GM23338 (cell line): ENCODE data around the gene STON2. TPM values are rescaled to one million over a fixed set of nuclear protein-coding genes. Genes with fewer than 3 reads are reported as not detected.

ENCODE experiments used
- ATAC-seq: fragments of 200-7000 bp; cut with Tn5 transposase; 3 replicates; pipeline ENCODE4 v1.9.1; 2020
- DNase-seq: peaks from one replicate; pipeline ENCODE4 v3.0.0-alpha.2; 2015; ENCODE audit warnings: low spot score
- H2AFZ ChIP-seq: fragments of 200-600 bp; sonication (generic); 2 replicates; pipeline ENCODE4 v1.8.0; 2016; ENCODE audit warnings: antibody characterized with exemption, mild to moderate bottlenecking, moderate library complexity
- H3F3A ChIP-seq: fragments of 200-600 bp; sonication (generic); replicated peaks from 2 replicates; pipeline ENCODE4 v1.8.0; 2017; ENCODE audit warnings: antibody characterized with exemption, mixed run types, low read depth
- H3K27ac ChIP-seq: fragments of 200-600 bp; sonication (generic); 2 replicates; pipeline ENCODE4 v1.6.1; 2016; ENCODE audit warnings: low read depth
- H3K27me3 ChIP-seq: fragments of 200-600 bp; sonication (generic); 2 replicates; pipeline ENCODE4 v1.8.0; 2016; ENCODE audit warnings: mild to moderate bottlenecking, mixed run types, moderate library complexity; ENCODE audit not compliant: insufficient read depth
- H3K36me3 ChIP-seq: fragments of 200-600 bp; sonication (generic); 2 replicates; pipeline ENCODE4 v1.8.0; 2016; ENCODE audit warnings: mild to moderate bottlenecking; ENCODE audit not compliant: insufficient read depth
- H3K4me1 ChIP-seq: fragments of 200-600 bp; sonication (generic); 2 replicates; pipeline ENCODE4 v1.8.0; 2016; ENCODE audit warnings: mild to moderate bottlenecking, moderate library complexity; ENCODE audit not compliant: insufficient read depth
- H3K4me2 ChIP-seq: fragments of 200-600 bp; sonication (generic); 2 replicates; pipeline ENCODE4 v1.7.1; 2017; ENCODE audit warnings: mixed run types
- H3K4me3 ChIP-seq: fragments of 200-600 bp; sonication (generic); 2 replicates; pipeline ENCODE4 v1.6.1; 2016; ENCODE audit warnings: mixed run types
- H3K79me2 ChIP-seq: fragments of 200-600 bp; sonication (generic); replicated peaks from 2 replicates; pipeline ENCODE4 v1.8.0; 2017; ENCODE audit warnings: mild to moderate bottlenecking; ENCODE audit not compliant: insufficient read depth
- H3K9me2 ChIP-seq: fragments of 200-600 bp; sonication (generic); 2 replicates; pipeline ENCODE4 v1.8.0; 2017; ENCODE audit not compliant: insufficient read depth
- H4K20me1 ChIP-seq: fragments of 200-600 bp; sonication (generic); replicated peaks from 2 replicates; pipeline ENCODE4 v1.8.0; 2017; ENCODE audit warnings: mild to moderate bottlenecking; ENCODE audit not compliant: insufficient read depth
- H3K27ac Mint-ChIP-seq: 2 replicates; pipeline ENCODE4 v1.8.0; 2020; ENCODE audit warnings: inconsistent platforms, mild to moderate bottlenecking, moderate library complexity, mixed read lengths
- H3K27me3 Mint-ChIP-seq: 3 replicates; pipeline ENCODE4 v1.8.0; 2022; ENCODE audit warnings: low read depth, mild to moderate bottlenecking, moderate library complexity, mixed read lengths, inconsistent platforms; ENCODE audit not compliant: insufficient read depth, poor library complexity
- H3K36me3 Mint-ChIP-seq: 3 replicates; pipeline ENCODE4 v1.8.0; 2021; ENCODE audit warnings: low read depth, mild to moderate bottlenecking, inconsistent platforms, moderate library complexity, mixed read lengths
- H3K4me1 Mint-ChIP-seq: 3 replicates; pipeline ENCODE4 v1.8.0; 2020; ENCODE audit warnings: mild to moderate bottlenecking, inconsistent platforms, mixed read lengths
- H3K4me3 Mint-ChIP-seq: 3 replicates; pipeline ENCODE4 v1.8.0; 2021; ENCODE audit warnings: moderate library complexity, mild to moderate bottlenecking, inconsistent platforms, mixed read lengths
- H3K9me3 Mint-ChIP-seq: 3 replicates; pipeline ENCODE4 v1.8.0; 2020; ENCODE audit warnings: moderate library complexity, mild to moderate bottlenecking, inconsistent platforms, mixed read lengths
- CREB1 ChIP-seq: fragments of 250-450 bp; sonication (Bioruptor Pico); IDR thresholded peaks from 2 replicates; pipeline ENCODE4 v1.5.0; 2020; ENCODE audit warnings: low read depth, mild to moderate bottlenecking, moderate library complexity
- EZH2 ChIP-seq: fragments of 200-600 bp; sonication (generic); IDR thresholded peaks from one replicate; pipeline ENCODE4 v1.8.0; 2017; ENCODE audit warnings: antibody characterized with exemption, mild to moderate bottlenecking, low read depth; ENCODE audit not compliant: unreplicated experiment
- EZH2phosphoT487 ChIP-seq: fragments of 200-600 bp; sonication (generic); IDR thresholded peaks from one replicate; pipeline ENCODE4 v1.8.1; 2018; ENCODE audit warnings: antibody characterized with exemption; ENCODE audit not compliant: unreplicated experiment
- JUNB ChIP-seq: IDR thresholded peaks from one replicate; pipeline ENCODE4 v1.6.1; 2016; ENCODE audit warnings: antibody characterized with exemption; ENCODE audit not compliant: unreplicated experiment
- NANOG ChIP-seq: IDR thresholded peaks from 2 replicates; pipeline ENCODE4 v1.6.1; 2016; ENCODE audit warnings: antibody characterized with exemption, borderline replicate concordance
- POLR2AphosphoS5 ChIP-seq: IDR thresholded peaks from 2 replicates; pipeline ENCODE4 v1.6.1; 2016; ENCODE audit warnings: antibody characterized with exemption, low read depth
- STAT1 ChIP-seq: IDR thresholded peaks from one replicate; pipeline ENCODE4 v1.6.1; 2016; ENCODE audit warnings: antibody characterized with exemption; ENCODE audit not compliant: unreplicated experiment
- ZNF114 ChIP-seq: fragments of 250-450 bp; sonication (Bioruptor Pico); IDR thresholded peaks from 2 replicates; pipeline ENCODE4 v1.5.0; 2020; ENCODE audit warnings: mild to moderate bottlenecking, moderate library complexity
- ZNF331 ChIP-seq: fragments of 250-450 bp; sonication (Bioruptor Pico); IDR thresholded peaks from 2 replicates; pipeline ENCODE4 v1.5.0; 2020; ENCODE audit warnings: low read depth, mild to moderate bottlenecking, moderate library complexity
- polyA plus RNA-seq: library from polyadenylated mRNA; unstranded; fragments of >200 nt; fragmentation: Nextera tagmentation; extraction: Ambion mirVana; gene quantifications from 2 replicates; pipeline ENCODE4 v1.2.1, GENCODE V29; 2016
- total RNA-seq: library from RNA; depleted of rRNA; stranded (reverse); fragments of >200 nt; shearing (Covaris generic); gene quantifications from 2 replicates; pipeline ENCODE4 v1.2.3, GENCODE V29; 2014
- TF ChIP-seq, protein P1 (sequence below): fragments of 250-450 bp; sonication (Bioruptor Pico); IDR thresholded peaks from 2 replicates; pipeline ENCODE4 v1.5.0; 2020; ENCODE audit warnings: mild to moderate bottlenecking, moderate library complexity
- TF ChIP-seq, protein P2 (sequence below), 2 experiments: fragments of 200-600 bp in 1 of 2; sonication (generic) in 1 of 2; conservative IDR thresholded peaks; 2 replicates each; pipeline versions ENCODE4 v1.5.1 to v1.6.1; 2016 to 2017; ENCODE audit warnings: antibody characterized with exemption in 2 of 2, low read depth in 2 of 2, mild to moderate bottlenecking in 2 of 2, moderate library complexity in 1 of 2
- TF ChIP-seq, protein P3 (sequence below): IDR thresholded peaks from 2 replicates; pipeline ENCODE4 v1.6.1; 2016; ENCODE audit warnings: antibody characterized with exemption
- TF ChIP-seq, protein P4 (sequence below): IDR thresholded peaks from one replicate; pipeline ENCODE4 v1.6.1; 2018; ENCODE audit warnings: antibody characterized with exemption; ENCODE audit not compliant: unreplicated experiment

STON2 gene
- total and polyA plus RNA-seq, 2 experiments from 2014 or later: 8.2 to 71.0 TPM

DNA sequence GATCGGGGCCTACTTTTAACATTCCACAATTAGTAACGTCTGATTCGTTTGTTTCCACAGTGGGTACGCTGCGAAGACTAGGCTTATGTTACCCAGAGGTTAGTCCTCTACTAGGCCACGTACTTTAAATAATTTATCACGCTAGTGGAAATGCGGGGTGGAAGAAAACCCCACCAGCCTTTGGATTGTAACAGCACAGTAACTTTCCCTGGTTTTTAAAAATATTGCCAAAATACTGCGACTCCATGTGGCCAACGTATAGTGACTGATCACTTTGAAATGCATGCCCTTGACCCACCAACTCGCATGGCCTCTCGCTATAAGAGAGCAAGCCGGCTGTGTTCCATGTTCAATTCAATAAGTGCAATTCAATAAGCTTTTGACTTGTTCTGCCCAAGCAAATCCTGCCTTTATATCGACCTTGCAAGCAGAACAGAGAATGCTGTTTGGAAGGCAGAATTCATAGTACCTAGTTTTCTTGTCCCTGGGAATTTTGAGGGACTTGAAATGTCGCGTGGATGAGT lies 178.5 kb downstream of the STON2 start:
- peak overlapping the region; percentile 100 for H3K27ac Mint-ChIP-seq
- peak overlapping the region; percentile 77 for H3K4me2 ChIP-seq
- H3K4me3 Mint-ChIP-seq: peak overlapping the region; percentile 92
- peaks cover 31% of the 10 kb centered on the region for H3K4me1 ChIP-seq
- H4K20me1 ChIP-seq: no peaks in the 10 kb centered on the region
- H3K27me3 ChIP-seq: no peaks in the 10 kb centered on the region
- ATAC-seq: peak; percentile 4
- peaks cover 6% of the 10 kb centered on the region; the same call in 1 of the 2 replicates for H3F3A ChIP-seq
- peaks cover 11% of the 10 kb centered on the region; the same call in 2 of the 3 replicates for H3K9me3 Mint-ChIP-seq
- H3K27ac ChIP-seq: peak overlapping the region; percentile 99
- H3K4me3 ChIP-seq: peak overlapping the region; percentile 84
- peaks cover 12% of the 10 kb centered on the region for H3K36me3 Mint-ChIP-seq
- H3K4me1 Mint-ChIP-seq: peaks cover 23% of the 10 kb centered on the region
- H3K36me3 ChIP-seq: no peaks in the 10 kb centered on the region
- no peaks in the 10 kb centered on the region for H3K9me2 ChIP-seq
- H2AFZ ChIP-seq: peak overlapping the region; percentile 54; the same call in 1 of the 2 replicates
- H3K79me2 ChIP-seq: peaks cover 34% of the 10 kb centered on the region
- peak; percentile 35 for DNase-seq
- TF ChIP-seq, protein P1, sequence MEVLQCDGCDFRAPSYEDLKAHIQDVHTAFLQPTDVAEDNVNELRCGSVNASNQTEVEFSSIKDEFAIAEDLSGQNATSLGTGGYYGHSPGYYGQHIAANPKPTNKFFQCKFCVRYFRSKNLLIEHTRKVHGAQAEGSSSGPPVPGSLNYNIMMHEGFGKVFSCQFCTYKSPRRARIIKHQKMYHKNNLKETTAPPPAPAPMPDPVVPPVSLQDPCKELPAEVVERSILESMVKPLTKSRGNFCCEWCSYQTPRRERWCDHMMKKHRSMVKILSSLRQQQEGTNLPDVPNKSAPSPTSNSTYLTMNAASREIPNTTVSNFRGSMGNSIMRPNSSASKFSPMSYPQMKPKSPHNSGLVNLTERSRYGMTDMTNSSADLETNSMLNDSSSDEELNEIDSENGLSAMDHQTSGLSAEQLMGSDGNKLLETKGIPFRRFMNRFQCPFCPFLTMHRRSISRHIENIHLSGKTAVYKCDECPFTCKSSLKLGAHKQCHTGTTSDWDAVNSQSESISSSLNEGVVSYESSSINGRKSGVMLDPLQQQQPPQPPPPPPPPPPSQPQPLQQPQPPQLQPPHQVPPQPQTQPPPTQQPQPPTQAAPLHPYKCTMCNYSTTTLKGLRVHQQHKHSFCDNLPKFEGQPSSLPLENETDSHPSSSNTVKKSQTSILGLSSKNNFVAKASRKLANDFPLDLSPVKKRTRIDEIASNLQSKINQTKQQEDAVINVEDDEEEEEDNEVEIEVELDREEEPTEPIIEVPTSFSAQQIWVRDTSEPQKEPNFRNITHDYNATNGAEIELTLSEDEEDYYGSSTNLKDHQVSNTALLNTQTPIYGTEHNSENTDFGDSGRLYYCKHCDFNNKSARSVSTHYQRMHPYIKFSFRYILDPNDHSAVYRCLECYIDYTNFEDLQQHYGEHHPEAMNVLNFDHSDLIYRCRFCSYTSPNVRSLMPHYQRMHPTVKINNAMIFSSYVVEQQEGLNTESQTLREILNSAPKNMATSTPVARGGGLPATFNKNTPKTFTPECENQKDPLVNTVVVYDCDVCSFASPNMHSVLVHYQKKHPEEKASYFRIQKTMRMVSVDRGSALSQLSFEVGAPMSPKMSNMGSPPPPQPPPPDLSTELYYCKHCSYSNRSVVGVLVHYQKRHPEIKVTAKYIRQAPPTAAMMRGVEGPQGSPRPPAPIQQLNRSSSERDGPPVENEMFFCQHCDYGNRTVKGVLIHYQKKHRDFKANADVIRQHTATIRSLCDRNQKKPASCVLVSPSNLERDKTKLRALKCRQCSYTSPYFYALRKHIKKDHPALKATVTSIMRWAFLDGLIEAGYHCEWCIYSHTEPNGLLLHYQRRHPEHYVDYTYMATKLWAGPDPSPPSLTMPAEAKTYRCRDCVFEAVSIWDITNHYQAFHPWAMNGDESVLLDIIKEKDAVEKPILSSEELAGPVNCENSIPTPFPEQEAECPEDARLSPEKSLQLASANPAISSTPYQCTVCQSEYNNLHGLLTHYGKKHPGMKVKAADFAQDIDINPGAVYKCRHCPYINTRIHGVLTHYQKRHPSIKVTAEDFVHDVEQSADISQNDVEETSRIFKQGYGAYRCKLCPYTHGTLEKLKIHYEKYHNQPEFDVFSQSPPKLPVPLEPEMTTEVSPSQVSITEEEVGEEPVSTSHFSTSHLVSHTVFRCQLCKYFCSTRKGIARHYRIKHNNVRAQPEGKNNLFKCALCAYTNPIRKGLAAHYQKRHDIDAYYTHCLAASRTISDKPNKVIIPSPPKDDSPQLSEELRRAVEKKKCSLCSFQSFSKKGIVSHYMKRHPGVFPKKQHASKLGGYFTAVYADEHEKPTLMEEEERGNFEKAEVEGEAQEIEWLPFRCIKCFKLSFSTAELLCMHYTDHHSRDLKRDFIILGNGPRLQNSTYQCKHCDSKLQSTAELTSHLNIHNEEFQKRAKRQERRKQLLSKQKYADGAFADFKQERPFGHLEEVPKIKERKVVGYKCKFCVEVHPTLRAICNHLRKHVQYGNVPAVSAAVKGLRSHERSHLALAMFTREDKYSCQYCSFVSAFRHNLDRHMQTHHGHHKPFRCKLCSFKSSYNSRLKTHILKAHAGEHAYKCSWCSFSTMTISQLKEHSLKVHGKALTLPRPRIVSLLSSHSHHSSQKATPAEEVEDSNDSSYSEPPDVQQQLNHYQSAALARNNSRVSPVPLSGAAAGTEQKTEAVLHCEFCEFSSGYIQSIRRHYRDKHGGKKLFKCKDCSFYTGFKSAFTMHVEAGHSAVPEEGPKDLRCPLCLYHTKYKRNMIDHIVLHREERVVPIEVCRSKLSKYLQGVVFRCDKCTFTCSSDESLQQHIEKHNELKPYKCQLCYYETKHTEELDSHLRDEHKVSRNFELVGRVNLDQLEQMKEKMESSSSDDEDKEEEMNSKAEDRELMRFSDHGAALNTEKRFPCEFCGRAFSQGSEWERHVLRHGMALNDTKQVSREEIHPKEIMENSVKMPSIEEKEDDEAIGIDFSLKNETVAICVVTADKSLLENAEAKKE: no peak
- TF ChIP-seq, protein P2, sequence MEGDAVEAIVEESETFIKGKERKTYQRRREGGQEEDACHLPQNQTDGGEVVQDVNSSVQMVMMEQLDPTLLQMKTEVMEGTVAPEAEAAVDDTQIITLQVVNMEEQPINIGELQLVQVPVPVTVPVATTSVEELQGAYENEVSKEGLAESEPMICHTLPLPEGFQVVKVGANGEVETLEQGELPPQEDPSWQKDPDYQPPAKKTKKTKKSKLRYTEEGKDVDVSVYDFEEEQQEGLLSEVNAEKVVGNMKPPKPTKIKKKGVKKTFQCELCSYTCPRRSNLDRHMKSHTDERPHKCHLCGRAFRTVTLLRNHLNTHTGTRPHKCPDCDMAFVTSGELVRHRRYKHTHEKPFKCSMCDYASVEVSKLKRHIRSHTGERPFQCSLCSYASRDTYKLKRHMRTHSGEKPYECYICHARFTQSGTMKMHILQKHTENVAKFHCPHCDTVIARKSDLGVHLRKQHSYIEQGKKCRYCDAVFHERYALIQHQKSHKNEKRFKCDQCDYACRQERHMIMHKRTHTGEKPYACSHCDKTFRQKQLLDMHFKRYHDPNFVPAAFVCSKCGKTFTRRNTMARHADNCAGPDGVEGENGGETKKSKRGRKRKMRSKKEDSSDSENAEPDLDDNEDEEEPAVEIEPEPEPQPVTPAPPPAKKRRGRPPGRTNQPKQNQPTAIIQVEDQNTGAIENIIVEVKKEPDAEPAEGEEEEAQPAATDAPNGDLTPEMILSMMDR (conservative IDR thresholded peaks at IDR 0.05; ENCODE audit: low read depth in 2 of 2): no peak
- TF ChIP-seq NANOG (no peak), JUNB (no peak), POLR2AphosphoS5 (no peak), STAT1 (no peak), CREB1 (CRISPR knock-in tag) (no peak), EZH2 (no peak), ZNF114 (CRISPR knock-in tag) (no peak), EZH2phosphoT487 (no peak), ZNF331 (CRISPR knock-in tag) (no peak)
- TF ChIP-seq, protein P3, sequence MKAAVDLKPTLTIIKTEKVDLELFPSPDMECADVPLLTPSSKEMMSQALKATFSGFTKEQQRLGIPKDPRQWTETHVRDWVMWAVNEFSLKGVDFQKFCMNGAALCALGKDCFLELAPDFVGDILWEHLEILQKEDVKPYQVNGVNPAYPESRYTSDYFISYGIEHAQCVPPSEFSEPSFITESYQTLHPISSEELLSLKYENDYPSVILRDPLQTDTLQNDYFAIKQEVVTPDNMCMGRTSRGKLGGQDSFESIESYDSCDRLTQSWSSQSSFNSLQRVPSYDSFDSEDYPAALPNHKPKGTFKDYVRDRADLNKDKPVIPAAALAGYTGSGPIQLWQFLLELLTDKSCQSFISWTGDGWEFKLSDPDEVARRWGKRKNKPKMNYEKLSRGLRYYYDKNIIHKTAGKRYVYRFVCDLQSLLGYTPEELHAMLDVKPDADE: no peak
- TF ChIP-seq, protein P4, sequence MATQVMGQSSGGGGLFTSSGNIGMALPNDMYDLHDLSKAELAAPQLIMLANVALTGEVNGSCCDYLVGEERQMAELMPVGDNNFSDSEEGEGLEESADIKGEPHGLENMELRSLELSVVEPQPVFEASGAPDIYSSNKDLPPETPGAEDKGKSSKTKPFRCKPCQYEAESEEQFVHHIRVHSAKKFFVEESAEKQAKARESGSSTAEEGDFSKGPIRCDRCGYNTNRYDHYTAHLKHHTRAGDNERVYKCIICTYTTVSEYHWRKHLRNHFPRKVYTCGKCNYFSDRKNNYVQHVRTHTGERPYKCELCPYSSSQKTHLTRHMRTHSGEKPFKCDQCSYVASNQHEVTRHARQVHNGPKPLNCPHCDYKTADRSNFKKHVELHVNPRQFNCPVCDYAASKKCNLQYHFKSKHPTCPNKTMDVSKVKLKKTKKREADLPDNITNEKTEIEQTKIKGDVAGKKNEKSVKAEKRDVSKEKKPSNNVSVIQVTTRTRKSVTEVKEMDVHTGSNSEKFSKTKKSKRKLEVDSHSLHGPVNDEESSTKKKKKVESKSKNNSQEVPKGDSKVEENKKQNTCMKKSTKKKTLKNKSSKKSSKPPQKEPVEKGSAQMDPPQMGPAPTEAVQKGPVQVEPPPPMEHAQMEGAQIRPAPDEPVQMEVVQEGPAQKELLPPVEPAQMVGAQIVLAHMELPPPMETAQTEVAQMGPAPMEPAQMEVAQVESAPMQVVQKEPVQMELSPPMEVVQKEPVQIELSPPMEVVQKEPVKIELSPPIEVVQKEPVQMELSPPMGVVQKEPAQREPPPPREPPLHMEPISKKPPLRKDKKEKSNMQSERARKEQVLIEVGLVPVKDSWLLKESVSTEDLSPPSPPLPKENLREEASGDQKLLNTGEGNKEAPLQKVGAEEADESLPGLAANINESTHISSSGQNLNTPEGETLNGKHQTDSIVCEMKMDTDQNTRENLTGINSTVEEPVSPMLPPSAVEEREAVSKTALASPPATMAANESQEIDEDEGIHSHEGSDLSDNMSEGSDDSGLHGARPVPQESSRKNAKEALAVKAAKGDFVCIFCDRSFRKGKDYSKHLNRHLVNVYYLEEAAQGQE: no peak
- H3K27me3 Mint-ChIP-seq: peaks cover 22% of the 10 kb centered on the region
